ENCODE data around the gene OR51I1.

DNA sequence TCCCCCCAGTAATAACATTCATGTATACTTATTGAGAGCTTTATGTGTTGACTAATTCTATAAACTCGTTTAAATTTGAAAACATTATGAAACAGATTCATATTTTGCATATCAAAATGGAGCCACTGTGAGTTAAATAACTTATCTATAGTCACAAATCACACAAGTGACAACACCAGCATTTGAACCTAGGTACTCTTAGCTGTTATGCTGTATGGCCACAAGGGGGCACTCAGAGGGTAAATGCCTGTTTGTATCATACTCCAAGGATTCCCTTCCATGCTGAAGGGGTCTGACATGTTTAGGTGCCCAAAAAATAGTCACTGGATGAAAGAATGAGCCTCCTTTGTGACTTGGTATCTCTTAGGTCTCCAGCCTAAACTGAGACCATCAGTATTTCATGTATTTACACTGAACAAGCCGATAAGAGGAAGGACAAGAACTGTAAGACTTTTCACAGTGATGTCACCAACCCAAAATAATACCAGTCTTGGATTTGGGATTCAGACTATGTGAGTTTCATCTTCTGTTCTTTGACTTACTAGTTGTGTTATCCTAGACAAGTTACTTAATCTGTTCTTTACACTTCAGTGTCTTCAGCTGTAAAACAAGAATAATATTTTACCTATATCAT is 35.0 kb upstream of the OR51I1 start:
- TF ChIP-seq EZH2 (IDR thresholded peaks at IDR 0.05; ENCODE audit: borderline replicate concordance, low read depth, low read length, poor library complexity, severe bottlenecking) (no peak), CTCF (conservative IDR thresholded peaks at IDR 0.05; ENCODE audit: low read depth, low read length) (peak; percentile 79)
